Measurements from ENCODE around the gene PLXNA2.

Gene PLXNA2

DNA sequence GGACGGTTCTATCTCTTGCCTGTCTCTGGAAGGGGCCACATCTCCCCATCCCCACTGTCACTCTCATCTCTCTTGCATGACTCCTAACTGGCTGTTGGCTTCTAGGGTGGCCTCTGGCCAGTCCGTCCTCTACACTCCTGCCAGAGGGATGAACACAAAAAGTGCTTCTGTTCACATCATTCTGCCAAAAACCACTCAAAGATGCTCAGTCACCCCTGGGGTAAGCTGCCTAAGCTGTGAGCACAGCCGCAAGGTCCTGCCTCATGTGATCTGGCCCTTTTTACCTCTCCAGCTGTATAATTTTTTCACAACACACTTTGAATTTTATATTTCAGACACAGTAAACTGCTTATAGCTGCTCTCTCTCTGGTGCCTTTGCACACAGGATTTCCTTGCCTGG is 235.7 kb downstream of the PLXNA2 start:
- H3K27ac ChIP-seq (ENCODE audit: low read depth, low read length), result no peak overlapping the region
- no peak overlapping the region for H3K9ac ChIP-seq (ENCODE audit: low read length)
- H3K4me1 ChIP-seq (ENCODE audit: control insufficient read depth, insufficient read depth, low read length), result no peaks in the 10 kb centered on the region
- H3K9me3 ChIP-seq (ENCODE audit: control insufficient read depth, insufficient read depth, low read depth, low read length), result no peaks in the 10 kb centered on the region
- no peaks in the 10 kb centered on the region for H3K36me3 ChIP-seq (ENCODE audit: control insufficient read depth, insufficient read depth, low read length)
- H3K4me3 ChIP-seq (ENCODE audit: low read depth, low read length), result no peak overlapping the region
- no peaks in the 10 kb centered on the region for H3K27me3 ChIP-seq (ENCODE audit: control insufficient read depth, insufficient read depth, low read length)

DNA sequence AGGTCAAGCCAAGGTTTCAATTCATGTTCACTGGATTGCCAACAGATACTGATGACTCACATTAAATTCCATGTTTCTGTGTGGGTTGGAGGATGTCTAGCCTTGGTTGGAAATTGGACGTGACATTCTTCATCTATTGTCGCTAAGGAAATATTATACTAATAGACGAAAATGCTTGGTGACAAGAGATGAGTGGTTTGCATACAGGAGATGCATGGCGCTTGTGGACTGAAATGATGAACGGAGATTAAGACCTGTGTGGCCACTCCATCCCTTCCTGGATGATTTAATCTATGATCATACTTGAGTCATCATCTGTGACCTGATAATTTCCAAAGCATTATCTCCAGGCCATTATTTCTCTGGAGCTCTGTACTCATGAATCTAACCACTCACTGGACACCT is 236.2 kb downstream of the PLXNA2 start:
- Histone ChIP-seq H3K9me3 (ENCODE audit: control insufficient read depth, insufficient read depth, low read depth, low read length) (no peaks in the 10 kb centered on the region), H3K27ac (ENCODE audit: low read depth, low read length) (no peak overlapping the region), H3K36me3 (ENCODE audit: control insufficient read depth, insufficient read depth, low read length) (no peaks in the 10 kb centered on the region), H3K9ac (ENCODE audit: low read length) (no peak overlapping the region), H3K4me1 (ENCODE audit: control insufficient read depth, insufficient read depth, low read length) (no peaks in the 10 kb centered on the region), H3K4me3 (ENCODE audit: low read depth, low read length) (no peak overlapping the region), H3K27me3 (ENCODE audit: control insufficient read depth, insufficient read depth, low read length) (no peaks in the 10 kb centered on the region)

DNA sequence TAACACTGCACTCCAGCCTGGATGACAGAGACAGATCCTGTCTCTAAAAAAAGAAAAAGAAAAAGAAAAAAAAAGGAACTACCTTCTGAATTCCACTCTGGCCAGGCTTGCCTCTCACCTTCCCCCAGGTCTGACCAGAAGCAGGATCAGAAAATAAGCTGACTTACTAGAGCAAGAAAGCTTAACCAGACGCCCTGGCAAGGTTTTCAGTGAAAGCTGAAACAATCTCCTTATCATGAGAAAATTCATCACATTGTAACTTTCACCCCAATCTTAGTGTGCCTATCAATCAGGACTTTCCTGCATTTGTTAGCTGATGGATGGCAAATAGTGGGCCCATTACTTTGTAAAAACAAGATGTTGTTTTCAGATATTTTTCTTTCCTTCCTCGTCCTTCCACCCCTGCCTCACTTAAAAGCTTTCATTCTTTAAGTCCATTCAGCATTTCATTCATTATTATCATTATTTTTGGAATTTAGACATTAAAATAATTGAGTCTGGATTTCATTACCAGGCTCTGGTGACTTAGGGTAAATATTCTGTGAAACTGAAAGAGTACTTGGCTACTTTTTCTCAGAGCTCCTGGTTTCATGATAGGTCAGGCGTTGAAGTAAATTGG is 236.8 kb downstream of the PLXNA2 start:
- Histone ChIP-seq H3K9me3 (ENCODE audit: control insufficient read depth, insufficient read depth, low read depth, low read length) (no peaks in the 10 kb centered on the region), H3K4me3 (ENCODE audit: low read depth, low read length) (no peak overlapping the region), H3K4me1 (ENCODE audit: control insufficient read depth, insufficient read depth, low read length) (no peaks in the 10 kb centered on the region), H3K27ac (ENCODE audit: low read depth, low read length) (no peak overlapping the region), H3K27me3 (ENCODE audit: control insufficient read depth, insufficient read depth, low read length) (no peaks in the 10 kb centered on the region), H3K9ac (ENCODE audit: low read length) (no peak overlapping the region), H3K36me3 (ENCODE audit: control insufficient read depth, insufficient read depth, low read length) (no peaks in the 10 kb centered on the region)

DNA sequence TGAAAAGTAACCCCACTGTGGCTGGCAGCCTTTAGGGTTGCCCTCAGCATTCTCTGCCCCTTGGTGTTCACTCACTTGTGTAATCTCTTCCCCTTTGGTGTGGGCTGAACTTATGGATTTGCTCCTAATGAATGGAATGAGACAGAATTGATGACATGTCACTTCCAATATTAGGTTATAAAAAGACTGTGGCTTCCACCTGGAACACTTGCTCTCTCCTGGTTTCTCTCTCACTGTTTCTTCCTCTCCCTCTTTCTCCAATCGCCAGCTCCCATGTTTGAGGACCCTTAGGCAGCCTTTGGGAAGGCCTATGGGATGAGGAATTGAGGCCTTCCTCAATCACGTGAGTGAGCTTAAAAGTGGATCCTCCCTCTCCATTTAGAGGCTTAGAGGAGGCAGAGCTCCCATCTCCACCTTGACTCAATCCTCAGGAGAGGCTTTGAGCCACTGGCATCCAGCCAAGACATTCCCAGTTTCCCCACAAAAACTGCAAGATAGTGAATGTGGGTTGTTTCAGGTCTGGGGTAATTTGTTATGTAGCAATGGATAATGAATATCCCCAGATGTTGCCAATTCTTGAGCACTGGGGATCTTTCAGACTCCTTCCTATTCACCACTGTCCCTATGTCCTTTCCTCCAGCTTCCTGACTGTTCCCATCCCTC is 237.8 kb downstream of the PLXNA2 start:
- Histone ChIP-seq H3K4me1 (ENCODE audit: control insufficient read depth, insufficient read depth, low read length) (no peaks in the 10 kb centered on the region), H3K4me3 (ENCODE audit: low read depth, low read length) (no peak overlapping the region), H3K9ac (ENCODE audit: low read length) (no peak overlapping the region), H3K9me3 (ENCODE audit: control insufficient read depth, insufficient read depth, low read depth, low read length) (no peaks in the 10 kb centered on the region), H3K27me3 (ENCODE audit: control insufficient read depth, insufficient read depth, low read length) (no peaks in the 10 kb centered on the region), H3K36me3 (ENCODE audit: control insufficient read depth, insufficient read depth, low read length) (no peaks in the 10 kb centered on the region), H3K27ac (ENCODE audit: low read depth, low read length) (no peak overlapping the region)

DNA sequence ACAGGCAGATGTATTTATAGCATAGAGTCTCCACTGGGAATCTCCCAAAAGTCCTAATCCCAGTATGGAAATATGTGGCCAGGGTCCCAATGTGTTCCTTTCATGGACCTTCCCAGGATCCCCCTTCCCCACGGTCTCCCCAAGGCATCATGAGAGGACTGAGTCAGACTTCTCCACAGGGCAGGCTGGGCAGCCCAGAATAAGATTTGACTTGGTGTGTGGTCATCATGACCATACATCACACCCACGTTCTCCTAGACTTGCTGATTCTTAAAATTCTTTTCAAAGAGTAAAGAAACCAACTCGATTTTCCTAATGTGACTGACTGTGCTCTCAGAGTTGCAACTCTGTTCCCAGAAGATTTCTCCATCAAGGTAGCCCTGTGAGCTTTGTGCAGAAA is 239.3 kb downstream of the PLXNA2 start:
- Histone ChIP-seq H3K9me3 (ENCODE audit: control insufficient read depth, insufficient read depth, low read depth, low read length) (peaks cover 2% of the 10 kb centered on the region; the same call in 1 of the 2 replicates), H3K27ac (ENCODE audit: low read depth, low read length) (no peak overlapping the region), H3K4me1 (ENCODE audit: control insufficient read depth, insufficient read depth, low read length) (no peaks in the 10 kb centered on the region), H3K4me3 (ENCODE audit: low read depth, low read length) (no peak overlapping the region), H3K9ac (ENCODE audit: low read length) (no peak overlapping the region), H3K36me3 (ENCODE audit: control insufficient read depth, insufficient read depth, low read length) (no peaks in the 10 kb centered on the region), H3K27me3 (ENCODE audit: control insufficient read depth, insufficient read depth, low read length) (no peaks in the 10 kb centered on the region)

DNA sequence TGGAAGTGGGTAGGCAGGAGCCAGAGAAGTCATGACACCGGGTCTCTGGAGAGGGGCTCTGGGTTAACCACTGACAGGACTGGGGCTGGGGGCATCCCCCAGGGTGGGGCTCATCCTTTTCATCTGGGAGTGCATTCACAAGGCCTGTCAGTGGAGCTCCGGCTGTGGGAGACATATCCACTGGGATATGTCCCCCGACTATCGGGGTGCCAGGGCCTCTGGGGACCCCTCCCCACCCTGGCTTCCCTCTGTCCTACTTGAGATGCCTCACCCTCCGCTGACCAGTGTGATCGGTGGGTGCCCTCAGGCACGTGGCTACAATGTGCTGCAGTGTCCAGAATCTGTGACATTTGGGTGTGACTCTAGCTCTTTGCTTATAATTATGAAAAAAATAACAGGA is 240.9 kb downstream of the PLXNA2 start:
- Histone ChIP-seq H3K9ac (ENCODE audit: low read length) (no peak overlapping the region), H3K27ac (ENCODE audit: low read depth, low read length) (no peak overlapping the region), H3K9me3 (ENCODE audit: control insufficient read depth, insufficient read depth, low read depth, low read length) (peaks cover 2% of the 10 kb centered on the region; the same call in 1 of the 2 replicates), H3K4me1 (ENCODE audit: control insufficient read depth, insufficient read depth, low read length) (peaks cover 4% of the 10 kb centered on the region; the same call in 1 of the 2 replicates), H3K36me3 (ENCODE audit: control insufficient read depth, insufficient read depth, low read length) (no peaks in the 10 kb centered on the region), H3K4me3 (ENCODE audit: low read depth, low read length) (no peak overlapping the region), H3K27me3 (ENCODE audit: control insufficient read depth, insufficient read depth, low read length) (no peaks in the 10 kb centered on the region)

DNA sequence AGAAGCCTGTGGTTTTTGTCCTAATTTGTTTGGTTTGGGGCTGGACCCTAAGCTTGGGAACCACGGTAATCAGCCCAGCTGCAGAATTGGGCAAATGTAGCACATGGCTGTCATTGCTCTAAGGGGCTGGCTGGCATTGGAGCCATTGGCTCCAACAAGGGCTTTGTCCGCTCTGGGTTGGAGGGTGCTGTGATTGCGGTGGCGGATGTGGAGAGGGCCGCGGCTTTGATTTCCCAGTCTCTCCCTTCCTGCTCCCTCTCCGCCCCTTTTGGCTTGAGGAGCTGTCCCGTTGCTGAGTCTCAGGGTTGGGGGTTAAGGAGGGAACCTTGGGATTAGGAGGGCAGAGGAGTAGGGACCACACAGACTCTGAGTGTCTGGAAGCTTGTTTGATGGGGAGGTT is 241.5 kb downstream of the PLXNA2 start:
- H3K27me3 ChIP-seq (ENCODE audit: control insufficient read depth, insufficient read depth, low read length), result no peaks in the 10 kb centered on the region
- peaks cover 8% of the 10 kb centered on the region; the same call in 1 of the 2 replicates for H3K4me1 ChIP-seq (ENCODE audit: control insufficient read depth, insufficient read depth, low read length)
- peaks cover 2% of the 10 kb centered on the region; the same call in 1 of the 2 replicates for H3K9me3 ChIP-seq (ENCODE audit: control insufficient read depth, insufficient read depth, low read depth, low read length)
- no peak overlapping the region for H3K4me3 ChIP-seq (ENCODE audit: low read depth, low read length)
- H3K9ac ChIP-seq (ENCODE audit: low read length), result no peak overlapping the region
- no peaks in the 10 kb centered on the region for H3K36me3 ChIP-seq (ENCODE audit: control insufficient read depth, insufficient read depth, low read length)
- no peak overlapping the region for H3K27ac ChIP-seq (ENCODE audit: low read depth, low read length)

DNA sequence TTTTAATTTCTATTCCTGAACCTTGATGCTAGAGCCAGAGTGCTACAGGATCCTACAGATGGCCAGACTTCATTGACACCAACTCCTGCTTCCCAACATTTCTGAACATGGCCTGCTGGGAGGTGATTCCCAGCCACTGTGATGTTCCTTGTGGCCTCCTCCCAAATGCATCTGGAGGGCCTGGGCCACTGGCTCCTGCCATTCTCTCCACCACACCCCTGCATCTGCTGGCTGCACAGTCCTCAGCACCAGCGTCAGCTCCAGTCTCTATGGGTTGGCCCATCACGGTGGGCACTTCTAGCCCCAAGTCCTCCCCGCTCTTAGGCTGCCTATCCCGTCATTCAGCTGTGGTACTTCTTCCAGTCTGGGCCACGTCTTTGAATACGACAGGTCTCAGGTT is 242.1 kb downstream of the PLXNA2 start:
- peaks cover 2% of the 10 kb centered on the region; the same call in 1 of the 2 replicates for H3K9me3 ChIP-seq (ENCODE audit: control insufficient read depth, insufficient read depth, low read depth, low read length)
- no peak overlapping the region for H3K9ac ChIP-seq (ENCODE audit: low read length)
- H3K4me1 ChIP-seq (ENCODE audit: control insufficient read depth, insufficient read depth, low read length), result peaks cover 10% of the 10 kb centered on the region; the same call in 1 of the 2 replicates
- no peak overlapping the region for H3K4me3 ChIP-seq (ENCODE audit: low read depth, low read length)
- no peaks in the 10 kb centered on the region for H3K27me3 ChIP-seq (ENCODE audit: control insufficient read depth, insufficient read depth, low read length)
- H3K36me3 ChIP-seq (ENCODE audit: control insufficient read depth, insufficient read depth, low read length), result no peaks in the 10 kb centered on the region
- H3K27ac ChIP-seq (ENCODE audit: low read depth, low read length), result no peak overlapping the region

DNA sequence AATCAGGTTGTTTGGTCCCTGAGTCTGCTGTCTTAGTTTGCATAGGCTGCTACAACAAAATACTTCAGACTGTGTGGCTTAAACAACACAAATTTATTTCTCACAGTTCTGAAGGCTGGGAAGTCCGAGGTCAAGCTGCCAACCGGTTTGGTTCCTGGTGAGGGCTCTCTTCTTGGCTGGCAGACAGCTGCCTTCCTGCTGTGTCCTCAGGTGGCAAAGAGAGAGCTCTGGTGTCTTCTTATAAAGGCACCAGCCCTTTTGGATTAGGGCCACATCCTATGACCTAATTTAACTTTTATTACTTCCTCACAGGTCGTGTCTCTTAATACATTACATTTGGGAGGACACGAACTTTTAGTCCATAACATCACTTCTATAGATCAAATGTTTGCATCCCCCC is 243.7 kb downstream of the PLXNA2 start:
- no peaks in the 10 kb centered on the region for H3K27me3 ChIP-seq (ENCODE audit: control insufficient read depth, insufficient read depth, low read length)
- no peaks in the 10 kb centered on the region for H3K36me3 ChIP-seq (ENCODE audit: control insufficient read depth, insufficient read depth, low read length)

DNA sequence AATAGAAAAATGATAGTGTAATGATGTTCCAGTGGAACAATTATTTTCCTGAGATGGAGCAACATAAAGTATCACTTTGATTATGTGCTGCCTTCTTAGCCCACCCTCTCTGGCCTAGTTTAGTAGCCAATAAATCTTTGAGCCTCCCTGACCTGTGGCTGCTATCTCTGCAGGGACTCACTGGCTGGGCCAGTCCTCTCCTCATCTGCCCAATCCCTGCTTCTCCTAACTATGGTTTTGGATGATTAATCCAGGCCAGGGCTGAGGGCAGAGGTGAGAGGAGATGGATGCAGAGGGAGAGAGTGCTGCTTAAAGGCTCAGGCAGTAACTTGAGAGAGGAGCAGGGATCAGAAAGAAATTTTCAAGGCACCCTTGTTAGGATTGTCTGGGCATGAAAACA is 244.2 kb downstream of the PLXNA2 start:
- Histone ChIP-seq H3K36me3 (ENCODE audit: control insufficient read depth, insufficient read depth, low read length) (no peaks in the 10 kb centered on the region), H3K27ac (ENCODE audit: low read depth, low read length) (no peak overlapping the region), H3K4me1 (ENCODE audit: control insufficient read depth, insufficient read depth, low read length) (peaks cover 10% of the 10 kb centered on the region; the same call in 1 of the 2 replicates), H3K4me3 (ENCODE audit: low read depth, low read length) (no peak overlapping the region), H3K27me3 (ENCODE audit: control insufficient read depth, insufficient read depth, low read length) (no peaks in the 10 kb centered on the region), H3K9me3 (ENCODE audit: control insufficient read depth, insufficient read depth, low read depth, low read length) (peaks cover 2% of the 10 kb centered on the region; the same call in 1 of the 2 replicates), H3K9ac (ENCODE audit: low read length) (no peak overlapping the region)

More for the DNA sequence above, 243.7 kb downstream of the PLXNA2 start:
- Histone ChIP-seq H3K9ac (ENCODE audit: low read length) (no peak overlapping the region), H3K9me3 (ENCODE audit: control insufficient read depth, insufficient read depth, low read depth, low read length) (peaks cover 2% of the 10 kb centered on the region; the same call in 1 of the 2 replicates), H3K4me3 (ENCODE audit: low read depth, low read length) (no peak overlapping the region), H3K27ac (ENCODE audit: low read depth, low read length) (no peak overlapping the region), H3K4me1 (ENCODE audit: control insufficient read depth, insufficient read depth, low read length) (peaks cover 10% of the 10 kb centered on the region; the same call in 1 of the 2 replicates)

DNA sequence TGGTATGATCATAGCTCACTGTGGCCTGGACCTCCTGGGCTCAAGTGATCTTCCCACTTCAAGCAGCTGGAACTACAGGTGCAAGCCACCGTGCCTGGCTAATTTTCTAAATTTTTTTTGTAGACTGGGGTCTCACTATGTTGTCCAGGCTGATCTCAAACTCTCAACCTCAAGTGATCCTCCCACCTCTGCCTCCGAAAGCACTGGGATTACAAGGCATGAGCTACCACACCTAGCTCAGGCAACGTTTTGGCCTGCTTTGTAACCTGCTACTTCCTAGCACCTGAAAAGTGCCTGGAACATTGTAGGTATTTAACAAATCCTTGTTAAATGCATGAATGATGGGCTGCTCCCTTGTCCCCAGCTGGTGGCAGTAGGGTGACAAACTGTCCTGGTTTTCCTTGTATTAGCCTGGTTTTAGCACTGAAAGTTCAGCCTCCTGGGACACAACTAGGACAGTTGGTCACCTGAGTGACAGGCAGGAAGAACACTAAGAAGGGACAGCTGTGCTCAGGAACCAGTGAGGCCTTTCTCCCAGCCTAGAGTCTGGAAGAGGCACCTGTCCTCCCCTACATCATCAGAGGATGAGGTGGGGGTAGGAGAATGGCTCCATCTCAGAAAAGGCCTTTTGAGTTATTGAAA is 244.8 kb downstream of the PLXNA2 start:
- Histone ChIP-seq H3K36me3 (ENCODE audit: control insufficient read depth, insufficient read depth, low read length) (no peaks in the 10 kb centered on the region), H3K9ac (ENCODE audit: low read length) (no peak overlapping the region), H3K27ac (ENCODE audit: low read depth, low read length) (no peak overlapping the region), H3K4me3 (ENCODE audit: low read depth, low read length) (no peak overlapping the region), H3K4me1 (ENCODE audit: control insufficient read depth, insufficient read depth, low read length) (peaks cover 10% of the 10 kb centered on the region; the same call in 1 of the 2 replicates), H3K9me3 (ENCODE audit: control insufficient read depth, insufficient read depth, low read depth, low read length) (peaks cover 2% of the 10 kb centered on the region; the same call in 1 of the 2 replicates), H3K27me3 (ENCODE audit: control insufficient read depth, insufficient read depth, low read length) (no peaks in the 10 kb centered on the region)

Measured in HUES6 (cell line).